ENCODE results near the gene GPHA2.

GPHA2 gene

GRCh38 chr11:64923151-64923661, 12.5 kb downstream of the GPHA2 start:
- in situ Hi-C loops (cut with HindIII; ENCODE audit: low pct_ligation_motif_present, low sequenced_read_pairs) = no loop called here
- no peak for DNase-seq
- no peak overlapping the region for H3K4me3 ChIP-seq (ENCODE audit: low read depth, low read length)
- peaks cover 10% of the 10 kb centered on the region for H3K36me3 ChIP-seq (replicated peaks)
- no peaks in the 10 kb centered on the region for H3K27me3 ChIP-seq (replicated peaks)
- no peak for TF ChIP-seq CTCF (IDR thresholded peaks at IDR 0.05; ENCODE audit: low read depth, low read length, missing control alignments)
- no peak overlapping the region for H3K27ac ChIP-seq

GRCh38 chr11:64921384-64921783, 14.3 kb downstream of the GPHA2 start:
- DNase-seq = no peak

GRCh38 chr11:64920124-64920523, 15.6 kb downstream of the GPHA2 start:
- Histone ChIP-seq H3K27ac (no peak overlapping the region), H3K4me3 (ENCODE audit: low read depth, low read length) (no peak overlapping the region), H3K27me3 (replicated peaks) (no peaks in the 10 kb centered on the region), H3K36me3 (replicated peaks) (no peaks in the 10 kb centered on the region)
- no peak for DNase-seq
- in situ Hi-C loops (cut with HindIII; ENCODE audit: low pct_ligation_motif_present, low sequenced_read_pairs) = no loop called here
- TF ChIP-seq CTCF (IDR thresholded peaks at IDR 0.05; ENCODE audit: low read depth, low read length, missing control alignments) = no peak

More at GRCh38 chr11:64921384-64921783, 14.3 kb downstream of the GPHA2 start:
- no peaks in the 10 kb centered on the region for H3K27me3 ChIP-seq (replicated peaks)
- no peak for TF ChIP-seq CTCF (IDR thresholded peaks at IDR 0.05; ENCODE audit: low read depth, low read length, missing control alignments)
- H3K4me3 ChIP-seq (ENCODE audit: low read depth, low read length) = no peak overlapping the region
- no peak overlapping the region for H3K27ac ChIP-seq
- peaks cover under 1% of the 10 kb centered on the region for H3K36me3 ChIP-seq (replicated peaks)
- in situ Hi-C loops (cut with HindIII; ENCODE audit: low pct_ligation_motif_present, low sequenced_read_pairs) = no loop called here

GRCh38 chr11:64919627-64920026, 16.1 kb downstream of the GPHA2 start:
- H3K27ac ChIP-seq = no peak overlapping the region
- H3K36me3 ChIP-seq (replicated peaks) = no peaks in the 10 kb centered on the region
- no peak overlapping the region for H3K4me3 ChIP-seq (ENCODE audit: low read depth, low read length)
- H3K27me3 ChIP-seq (replicated peaks) = no peaks in the 10 kb centered on the region
- DNase-seq = no peak
- in situ Hi-C loops (cut with HindIII; ENCODE audit: low pct_ligation_motif_present, low sequenced_read_pairs) = no loop called here
- TF ChIP-seq CTCF (IDR thresholded peaks at IDR 0.05; ENCODE audit: low read depth, low read length, missing control alignments) = no peak

- TF ChIP-seq CTCF (IDR thresholded peaks at IDR 0.05; ENCODE audit: low read depth, low read length, missing control alignments) = peak; percentile 55
- H3K27me3 ChIP-seq (replicated peaks) = no peaks in the 10 kb centered on the region
- peak; percentile 43 for DNase-seq
- H3K36me3 ChIP-seq (replicated peaks) = peaks cover 8% of the 10 kb centered on the region
- in situ Hi-C loops (cut with HindIII; ENCODE audit: low pct_ligation_motif_present, low sequenced_read_pairs) = no loop called here
- H3K27ac ChIP-seq = peak overlapping the region; percentile 37
- peak overlapping the region; percentile 58 for H3K4me3 ChIP-seq (ENCODE audit: low read depth, low read length)
Measured at GRCh38 chr11:64918017-64918416, 17.7 kb downstream of the GPHA2 start.

GRCh38 chr11:64917663-64917995, 18.1 kb downstream of the GPHA2 start:
- in situ Hi-C loops (cut with HindIII; ENCODE audit: low pct_ligation_motif_present, low sequenced_read_pairs) = no loop called here
- Histone ChIP-seq H3K27me3 (replicated peaks) (no peaks in the 10 kb centered on the region), H3K36me3 (replicated peaks) (peaks cover 12% of the 10 kb centered on the region), H3K4me3 (ENCODE audit: low read depth, low read length) (peak overlapping the region; percentile 58), H3K27ac (peak overlapping the region; percentile 37)
- TF ChIP-seq CTCF (IDR thresholded peaks at IDR 0.05; ENCODE audit: low read depth, low read length, missing control alignments) = no peak
- no peak for DNase-seq
